Body of pancreas (tissue), 4 donors: ENCODE data around the gene PROB1. TPM values are rescaled to one million over a fixed set of nuclear protein-coding genes. Genes with fewer than 3 reads are reported as not detected.

Experiments
- ATAC-seq: fragments of 150-250 bp; one replicate; pipeline ENCODE4 v1.9.1; 2016
- DNase-seq, 4 donors: peaks; one replicate each; pipeline ENCODE4 v3.0.0-alpha.2; 2019
- H3K27ac ChIP-seq, 4 donors: fragments of 200-600 bp; sonication (generic); 1 replicate in 3 of 4; 2 replicates in 1 of 4; pipeline versions ENCODE4 v1.5.1 to v1.6.1; 2016 to 2019; ENCODE audit warnings: mild to moderate bottlenecking in 1 of 4, mixed read lengths in 1 of 4, moderate library complexity in 1 of 4
- H3K27me3 ChIP-seq, 2 donors: fragments of 200-600 bp; sonication (generic); one replicate each; pipeline ENCODE4 v1.6.0; 2016; ENCODE audit warnings: mild to moderate bottlenecking in 1 of 2
- H3K36me3 ChIP-seq, 2 donors: fragments of 200-600 bp; sonication (generic); replicated peaks in 1 of 2; 2 replicates each; pipeline ENCODE4 v1.5.1; 2016; ENCODE audit warnings: low read depth in 2 of 2; ENCODE audit not compliant: insufficient read depth in 1 of 2
- H3K4me1 ChIP-seq: fragments of 200-600 bp; sonication (generic); one replicate; pipeline ENCODE4 v1.6.0; 2016
- H3K4me3 ChIP-seq, 2 donors: fragments of 200-600 bp; sonication (generic); 1 replicate in 1 of 2; 2 replicates in 1 of 2; pipeline ENCODE4 v1.5.1; 2016 to 2019
- H3K9me3 ChIP-seq, 3 donors: fragments of 200-600 bp; sonication (generic); 1 replicate in 2 of 3; 2 replicates in 1 of 3; pipeline ENCODE4 v1.5.1; 2016
- POLR2A ChIP-seq, 3 donors: fragments of 450-650 bp; IDR thresholded peaks; one replicate each; pipeline ENCODE4 v1.6.1; 2016; ENCODE audit warnings: antibody characterized with exemption in 3 of 3, mild to moderate bottlenecking in 2 of 3
- WGBS, 2 donors: methylation state at CpG; one replicate each; pipeline ENCODE4 v1.1.5; 2017; 5-methylcytosine and 5-hydroxymethylcytosine counted together
- intact Hi-C: fragments of 100-400 bp; cut with DNase I; formaldehyde crosslinking; loops from one replicate; pipeline ENCODE4 v1.15.1; 2023
- total RNA-seq, 2 donors: library from RNA; depleted of rRNA; stranded (reverse); fragments of >200 nt; gene quantifications; one replicate each; pipeline ENCODE4 v1.1.0, GENCODE V29; 2016
- TF ChIP-seq, protein P1 (sequence below), 7 experiments: fragments of 450-650 bp in 4 of 7; fragments of 200-600 bp in 3 of 7; sonication (generic) in 3 of 7; IDR thresholded peaks; one replicate each; pipeline ENCODE4 v1.5.1; 2016 to 2019; ENCODE audit warnings: antibody characterized with exemption in 7 of 7

The PROB1 gene
- total RNA-seq, 2 donors from 2014 or later: 0.52 to 1.3 TPM

DNA sequence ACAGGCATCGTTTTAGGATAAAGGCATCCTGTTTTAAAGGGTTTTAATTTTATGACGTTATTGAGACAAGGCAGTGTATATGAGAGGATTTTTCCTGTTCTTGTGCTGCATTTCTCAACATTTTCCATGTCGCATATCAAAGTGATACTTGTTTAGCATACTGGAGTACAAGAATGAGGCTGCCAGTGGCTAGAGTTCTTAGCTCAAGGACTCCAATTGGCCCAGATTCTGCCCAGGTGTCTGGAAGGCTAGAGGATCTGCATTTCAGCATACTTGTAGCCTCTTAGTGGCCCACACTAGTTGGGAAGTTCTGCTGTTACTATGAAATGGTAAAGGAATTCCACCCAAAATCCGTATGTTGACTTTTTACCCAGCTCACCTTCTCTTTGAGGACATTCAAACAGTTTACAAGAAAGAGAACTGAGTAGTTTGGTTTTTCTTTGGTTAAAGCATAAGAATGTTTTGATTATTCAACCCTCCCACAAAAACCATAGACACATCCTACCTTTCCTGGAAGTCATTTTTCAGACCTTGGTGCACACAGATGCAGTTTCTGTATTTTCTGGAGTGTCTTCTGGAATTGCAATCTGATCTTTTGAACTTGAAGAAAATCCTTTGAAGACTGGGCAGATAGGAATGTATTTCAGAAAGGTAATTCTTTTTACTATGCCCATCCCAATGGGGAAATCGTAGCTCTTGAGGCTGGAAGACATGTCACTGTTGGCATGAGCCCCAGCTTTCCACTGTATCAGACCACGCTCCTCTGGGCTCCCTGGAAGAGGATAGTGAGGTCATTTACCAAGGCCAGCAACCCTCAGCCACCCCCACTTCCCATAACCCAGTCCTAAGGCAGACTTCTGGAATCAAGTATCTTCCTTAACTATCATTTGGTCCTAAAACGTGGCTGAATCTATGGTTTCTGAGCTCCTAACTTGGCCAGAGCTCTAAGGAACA is 23.1 kb downstream of the PROB1 start:
- 78 to 87% methylated on average over 7 of the region's 7 CpGs for WGBS, 2 donors
- no peak for TF ChIP-seq POLR2A (IDR thresholded peaks at IDR 0.05)
- TF ChIP-seq, protein P1, sequence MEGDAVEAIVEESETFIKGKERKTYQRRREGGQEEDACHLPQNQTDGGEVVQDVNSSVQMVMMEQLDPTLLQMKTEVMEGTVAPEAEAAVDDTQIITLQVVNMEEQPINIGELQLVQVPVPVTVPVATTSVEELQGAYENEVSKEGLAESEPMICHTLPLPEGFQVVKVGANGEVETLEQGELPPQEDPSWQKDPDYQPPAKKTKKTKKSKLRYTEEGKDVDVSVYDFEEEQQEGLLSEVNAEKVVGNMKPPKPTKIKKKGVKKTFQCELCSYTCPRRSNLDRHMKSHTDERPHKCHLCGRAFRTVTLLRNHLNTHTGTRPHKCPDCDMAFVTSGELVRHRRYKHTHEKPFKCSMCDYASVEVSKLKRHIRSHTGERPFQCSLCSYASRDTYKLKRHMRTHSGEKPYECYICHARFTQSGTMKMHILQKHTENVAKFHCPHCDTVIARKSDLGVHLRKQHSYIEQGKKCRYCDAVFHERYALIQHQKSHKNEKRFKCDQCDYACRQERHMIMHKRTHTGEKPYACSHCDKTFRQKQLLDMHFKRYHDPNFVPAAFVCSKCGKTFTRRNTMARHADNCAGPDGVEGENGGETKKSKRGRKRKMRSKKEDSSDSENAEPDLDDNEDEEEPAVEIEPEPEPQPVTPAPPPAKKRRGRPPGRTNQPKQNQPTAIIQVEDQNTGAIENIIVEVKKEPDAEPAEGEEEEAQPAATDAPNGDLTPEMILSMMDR (IDR thresholded peaks at IDR 0.05): no peak
- Histone ChIP-seq H3K4me3 (no peak overlapping the region), H3K9me3 (no peaks in the 10 kb centered on the region), H3K27me3 (no peaks in the 10 kb centered on the region), H3K36me3 (peaks cover 4 to 8% of the 10 kb centered on the region in 2 donors), H3K27ac (no peak overlapping the region), H3K4me1 (peaks cover 10% of the 10 kb centered on the region)
- ATAC-seq (no peak), DNase-seq (no peak)
- intact Hi-C loops: no loop called here

DNA sequence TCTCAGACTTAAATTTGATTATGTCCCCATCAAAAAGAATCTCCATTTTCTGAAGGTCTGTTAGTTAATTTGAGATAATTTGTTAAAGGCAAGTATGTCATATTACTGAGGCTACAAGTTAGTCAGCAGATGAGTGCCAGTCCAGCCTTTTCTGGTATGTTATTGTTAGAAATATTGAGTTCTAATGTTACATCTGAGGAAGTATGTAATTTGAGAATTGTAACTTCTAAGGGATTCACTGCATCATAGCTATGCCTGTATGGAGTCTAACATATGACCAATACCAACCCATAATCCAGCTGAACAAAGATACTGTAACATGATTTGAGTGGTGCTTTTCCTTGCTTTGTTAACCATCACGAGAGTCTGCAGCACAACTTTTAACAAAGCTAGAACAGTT is 25.7 kb downstream of the PROB1 start:
- WGBS, 2 donors: 90 to 100% methylated on average over 1 of the region's 1 CpG
- intact Hi-C loops: no loop called here
- ATAC-seq (no peak), DNase-seq (no peak)
- H3K27ac ChIP-seq: no peak overlapping the region
- H3K36me3 ChIP-seq: peaks cover 4 to 16% of the 10 kb centered on the region in 2 donors
- H3K4me1 ChIP-seq: peaks cover 10% of the 10 kb centered on the region
- no peaks in the 10 kb centered on the region for H3K9me3 ChIP-seq
- no peaks in the 10 kb centered on the region for H3K27me3 ChIP-seq
- TF ChIP-seq, protein P1 (IDR thresholded peaks at IDR 0.05): no peak
- no peak for TF ChIP-seq POLR2A (IDR thresholded peaks at IDR 0.05)
- H3K4me3 ChIP-seq: no peak overlapping the region

DNA sequence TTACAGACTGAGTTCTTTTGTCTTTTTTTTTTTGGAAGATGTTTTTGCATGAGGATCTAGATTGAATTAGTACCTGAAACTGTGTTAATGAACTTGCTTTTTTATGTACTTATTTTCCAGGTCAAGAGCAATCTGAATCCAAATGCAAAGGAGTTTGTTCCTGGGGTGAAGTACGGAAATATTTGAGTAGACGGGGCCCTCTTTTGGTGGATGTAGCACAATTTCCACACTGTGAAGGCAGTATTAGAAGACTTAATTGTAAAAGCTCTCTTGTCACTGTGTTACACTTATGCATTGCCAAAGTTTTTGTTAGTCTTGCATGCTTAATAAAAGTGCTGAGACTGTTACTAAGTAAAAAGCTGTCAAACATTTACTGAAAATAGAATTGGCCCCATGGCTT is 26.3 kb downstream of the PROB1 start:
- WGBS, 2 donors: 91 to 93% methylated on average over 2 of the region's 2 CpGs
- peaks cover 4 to 16% of the 10 kb centered on the region in 2 donors for H3K36me3 ChIP-seq
- H3K9me3 ChIP-seq: no peaks in the 10 kb centered on the region
- peaks cover 5% of the 10 kb centered on the region for H3K4me1 ChIP-seq
- H3K4me3 ChIP-seq: no peak overlapping the region
- TF ChIP-seq POLR2A (IDR thresholded peaks at IDR 0.05): no peak
- TF ChIP-seq, protein P1 (IDR thresholded peaks at IDR 0.05): no peak
- intact Hi-C loops: no loop called here
- no peak overlapping the region for H3K27ac ChIP-seq
- DNase-seq: no peak
- ATAC-seq: no peak
- H3K27me3 ChIP-seq: no peaks in the 10 kb centered on the region

DNA sequence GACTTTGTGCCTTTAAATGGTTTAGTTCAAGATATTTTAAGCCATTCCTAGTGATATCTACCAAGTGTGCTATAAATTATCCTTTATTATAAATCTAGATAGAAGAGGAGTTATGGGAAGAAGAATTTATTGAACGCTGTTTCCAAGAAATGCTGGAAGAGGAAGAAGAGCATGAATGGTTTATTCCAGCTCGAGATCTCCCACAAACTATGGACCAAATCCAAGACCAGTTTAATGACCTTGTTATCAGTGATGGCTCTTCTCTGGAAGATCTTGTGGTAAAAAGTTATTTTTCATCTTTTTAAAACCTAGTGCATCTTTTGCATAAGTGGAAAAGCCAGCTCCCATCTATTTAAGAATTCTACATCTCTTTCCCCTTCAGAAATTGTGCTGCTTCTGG is 30.4 kb downstream of the PROB1 start:
- Histone ChIP-seq H3K4me1 (no peaks in the 10 kb centered on the region), H3K27me3 (no peaks in the 10 kb centered on the region), H3K9me3 (no peaks in the 10 kb centered on the region), H3K27ac (no peak overlapping the region), H3K36me3 (peaks cover 4 to 10% of the 10 kb centered on the region in 2 donors), H3K4me3 (no peak overlapping the region)
- no peak for ATAC-seq
- intact Hi-C loops: no loop called here
- no peak for DNase-seq
- TF ChIP-seq, protein P1 (IDR thresholded peaks at IDR 0.05): no peak
- TF ChIP-seq POLR2A (IDR thresholded peaks at IDR 0.05): no peak
- 77 to 87% methylated on average over 2 of the region's 2 CpGs for WGBS, 2 donors
